ENCODE data around the gene GSTCD.
A peak's percentile ranks its signal among the peaks of the same experiment; 100 is the strongest.
"Not testable (repeated sequence)": the region's sequence is repeated elsewhere in the genome, so short reads cannot be mapped to it uniquely, and the experiment has no call there.

The GSTCD gene

GRCh38 chr4:105715692-105716278 is 7.2 kb downstream of the GSTCD start:
- FAIRE-seq = peak; percentile 98

- no peak for FAIRE-seq
Measured at GRCh38 chr4:105719204-105719603, 10.6 kb downstream of the GSTCD start.

- FAIRE-seq = no peak
Measured at GRCh38 chr4:105725623-105726022, 17.0 kb downstream of the GSTCD start.

- FAIRE-seq = not testable (repeated sequence)
Measured at GRCh38 chr4:105729895-105730294, 21.3 kb downstream of the GSTCD start.

GRCh38 chr4:105735217-105735616 is 26.6 kb downstream of the GSTCD start:
- not testable (repeated sequence) for FAIRE-seq

- no peak for FAIRE-seq
Measured at GRCh38 chr4:105741548-105741947, 33.0 kb downstream of the GSTCD start.

- peak; percentile 75 for FAIRE-seq
Measured at GRCh38 chr4:105748222-105748621, 39.6 kb downstream of the GSTCD start.

GRCh38 chr4:105751718-105752299 is 43.2 kb downstream of the GSTCD start:
- FAIRE-seq = no peak

GRCh38 chr4:105753361-105753760 is 44.8 kb downstream of the GSTCD start:
- FAIRE-seq = peak; percentile 39

- no peak for FAIRE-seq
Measured at GRCh38 chr4:105755375-105755774, 46.8 kb downstream of the GSTCD start.

GRCh38 chr4:105758958-105759357 is 50.4 kb downstream of the GSTCD start:
- no peak for FAIRE-seq

GRCh38 chr4:105765690-105766407 is 57.3 kb downstream of the GSTCD start:
- no peak for FAIRE-seq

- no peak for FAIRE-seq
Measured at GRCh38 chr4:105767579-105767978, 59.0 kb downstream of the GSTCD start.

GRCh38 chr4:105770524-105770923 is 61.9 kb downstream of the GSTCD start:
- not testable (repeated sequence) for FAIRE-seq

- not testable (repeated sequence) for FAIRE-seq
Measured at GRCh38 chr4:105772065-105772464, 63.5 kb downstream of the GSTCD start.

- not testable (repeated sequence) for FAIRE-seq
Measured at GRCh38 chr4:105775760-105776415, 67.3 kb downstream of the GSTCD start.

GRCh38 chr4:105780176-105780575 is 71.6 kb downstream of the GSTCD start:
- no peak for FAIRE-seq

GRCh38 chr4:105784761-105785160 is 76.2 kb downstream of the GSTCD start:
- FAIRE-seq = no peak

- peak; percentile 70 for FAIRE-seq
Measured at GRCh38 chr4:105785792-105786191, 77.2 kb downstream of the GSTCD start.

- no peak for FAIRE-seq
Measured at GRCh38 chr4:105786748-105787147, 78.2 kb downstream of the GSTCD start.

- no peak for FAIRE-seq
Measured at GRCh38 chr4:105797225-105797624, 88.6 kb downstream of the GSTCD start.

- no peak for FAIRE-seq
Measured at GRCh38 chr4:105805501-105806120, 97.0 kb downstream of the GSTCD start.

GRCh38 chr4:105807496-105807895 is 98.9 kb downstream of the GSTCD start:
- FAIRE-seq = no peak

All from A204.1 (cell line).